WTC11 (cell line): ENCODE measurements around the gene IMMT. TPM values are rescaled to one million over a fixed set of nuclear protein-coding genes. Genes with fewer than 3 reads are reported as not detected.

Experiments used
- ARID4B ChIP-seq: sonication (generic); formaldehyde crosslinking; IDR thresholded peaks from 2 replicates; pipeline ENCODE4 v1.8.0; 2023; ENCODE audit warnings: missing genetic modification reagents, mild to moderate bottlenecking, borderline replicate concordance
- ATF3 ChIP-seq: sonication (generic); formaldehyde crosslinking; conservative IDR thresholded peaks from 2 replicates; pipeline ENCODE4 v1.8.1; 2022; ENCODE audit warnings: mild to moderate bottlenecking, missing genetic modification reagents
- EMX1 ChIP-seq: fragments of 250-450 bp; sonication (Bioruptor Pico); IDR thresholded peaks from 2 replicates; pipeline ENCODE4 v1.8.0; 2021; ENCODE audit warnings: mild to moderate bottlenecking
- GRHL2 ChIP-seq: fragments of 250-450 bp; sonication (Bioruptor Pico); IDR thresholded peaks from 2 replicates; pipeline ENCODE4 v1.8.0; 2022; ENCODE audit warnings: mild to moderate bottlenecking, moderate library complexity; ENCODE audit not compliant: insufficient replicate concordance, severe bottlenecking
- HMGXB4 ChIP-seq: sonication (generic); formaldehyde crosslinking; IDR thresholded peaks from 2 replicates; pipeline ENCODE4 v1.8.1; 2023; ENCODE audit warnings: mild to moderate bottlenecking, moderate library complexity, missing genetic modification reagents
- MLX ChIP-seq: sonication (generic); formaldehyde crosslinking; IDR thresholded peaks from 2 replicates; pipeline ENCODE4 v1.8.1; 2023; ENCODE audit warnings: mild to moderate bottlenecking, missing genetic modification reagents, moderate library complexity
- MXD4 ChIP-seq: fragments of 250-450 bp; sonication (Bioruptor Pico); IDR thresholded peaks from 2 replicates; pipeline ENCODE4 v1.8.0; 2021; ENCODE audit warnings: mild to moderate bottlenecking, moderate library complexity, borderline replicate concordance
- NFATC4 ChIP-seq: fragments of 250-450 bp; sonication (Bioruptor Pico); IDR thresholded peaks from 2 replicates; pipeline ENCODE4 v1.9.0; 2021; ENCODE audit warnings: mild to moderate bottlenecking
- OVOL2 ChIP-seq: fragments of 250-450 bp; sonication (Bioruptor Pico); IDR thresholded peaks from 2 replicates; pipeline ENCODE4 v1.9.0; 2021; ENCODE audit warnings: mild to moderate bottlenecking, borderline replicate concordance
- RORB ChIP-seq: fragments of 250-450 bp; sonication (Bioruptor Pico); IDR thresholded peaks from 2 replicates; pipeline ENCODE4 v1.9.0; 2021; ENCODE audit warnings: mild to moderate bottlenecking
- SOX15 ChIP-seq: fragments of 250-450 bp; sonication (Bioruptor Pico); IDR thresholded peaks from 2 replicates; pipeline ENCODE4 v1.9.0; 2021; ENCODE audit warnings: mild to moderate bottlenecking
- STAT6 ChIP-seq: sonication (generic); formaldehyde crosslinking; conservative IDR thresholded peaks from 2 replicates; pipeline ENCODE4 v1.8.1; 2023; ENCODE audit warnings: mild to moderate bottlenecking, low read depth, missing genetic modification reagents, moderate library complexity
- TCF7 ChIP-seq: sonication (generic); formaldehyde crosslinking; IDR thresholded peaks from 2 replicates; pipeline ENCODE4 v1.8.0; 2022; ENCODE audit warnings: mild to moderate bottlenecking, low read depth, missing genetic modification reagents, moderate library complexity
- ZBTB21 ChIP-seq: sonication (generic); formaldehyde crosslinking; IDR thresholded peaks from 2 replicates; pipeline ENCODE4 v1.8.1; 2023; ENCODE audit warnings: mild to moderate bottlenecking, missing genetic modification reagents, borderline replicate concordance
- ZNF121 ChIP-seq: sonication (generic); formaldehyde crosslinking; IDR thresholded peaks from 2 replicates; pipeline ENCODE4 v1.8.0; 2023; ENCODE audit warnings: missing genetic modification reagents
- ZNF219 ChIP-seq: sonication (generic); formaldehyde crosslinking; IDR thresholded peaks from 2 replicates; pipeline ENCODE4 v1.8.0; 2023; ENCODE audit warnings: missing genetic modification reagents, mild to moderate bottlenecking, borderline replicate concordance
- ZNF281 ChIP-seq: sonication (generic); formaldehyde crosslinking; IDR thresholded peaks from 2 replicates; pipeline ENCODE4 v1.8.0; 2023; ENCODE audit warnings: mild to moderate bottlenecking, missing genetic modification reagents
- ZNF317 ChIP-seq: sonication (generic); formaldehyde crosslinking; IDR thresholded peaks from 2 replicates; pipeline ENCODE4 v1.8.1; 2023; ENCODE audit warnings: low read depth, mild to moderate bottlenecking, moderate library complexity, missing genetic modification reagents, borderline replicate concordance
- total RNA-seq: library from RNA; stranded (reverse); gene quantifications from 3 replicates; pipeline ENCODE4 v1.2.3, GENCODE V29; 2021
- TF ChIP-seq, protein P1 (sequence below): sonication (generic); formaldehyde crosslinking; IDR thresholded peaks from 2 replicates; pipeline ENCODE4 v1.8.1; 2023; ENCODE audit warnings: mild to moderate bottlenecking, missing genetic modification reagents, borderline replicate concordance
- TF ChIP-seq, protein P2 (sequence below): sonication (generic); formaldehyde crosslinking; IDR thresholded peaks from 2 replicates; pipeline ENCODE4 v1.8.0; 2022; ENCODE audit warnings: mild to moderate bottlenecking, missing genetic modification reagents

Gene IMMT
- total RNA-seq, 1 experiment from 2014 or later = 102 TPM

DNA sequence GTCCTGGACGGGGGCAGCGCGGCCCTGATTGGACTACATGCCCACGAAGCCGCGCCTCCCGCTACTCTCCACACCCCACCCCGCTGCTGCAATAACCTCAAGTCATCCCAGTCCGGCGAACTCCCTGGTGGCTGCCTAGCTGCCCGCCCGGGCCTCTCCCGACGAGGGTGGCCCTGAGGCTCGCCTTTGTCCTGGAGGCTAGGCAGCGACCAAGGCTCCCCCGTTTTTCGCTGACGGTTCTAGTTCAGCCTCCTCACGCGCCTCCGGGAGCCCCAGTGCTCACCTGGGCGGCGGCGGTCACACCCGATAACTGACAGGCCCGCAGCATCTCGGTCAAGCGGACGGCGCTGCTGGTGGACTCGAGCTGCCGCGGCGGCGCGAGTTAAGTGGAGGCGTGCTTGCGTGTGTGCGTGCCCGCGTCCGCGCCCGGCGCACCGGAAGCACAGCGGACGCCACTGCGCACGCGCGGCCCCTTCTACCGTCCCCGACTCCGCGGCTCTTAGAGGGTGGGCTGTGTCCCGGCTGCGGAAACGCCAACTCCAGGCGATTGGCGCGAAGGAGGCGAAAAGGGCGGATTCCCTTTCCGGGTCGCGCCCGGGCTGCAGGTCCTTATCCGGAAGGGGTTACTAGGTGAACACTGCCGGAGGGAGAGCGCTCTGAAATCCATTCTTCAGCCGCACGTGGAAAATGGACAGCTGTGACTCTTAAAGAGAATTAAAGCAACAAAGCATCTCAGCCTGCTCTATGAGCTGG lies at the start of gene IMMT (continued):
- TF ChIP-seq ARID4B (CRISPR knock-in tag) (peak; percentile 90; the same call in 1 of the 2 replicates), EMX1 (CRISPR knock-in tag) (no peak), TCF7 (CRISPR knock-in tag) (peak; percentile 89; the same call in 1 of the 2 replicates), RORB (CRISPR knock-in tag) (no peak), ZNF121 (CRISPR knock-in tag) (no peak), SOX15 (no peak), ZNF219 (CRISPR knock-in tag) (0 out of 2 replicates have a peak, but pooled peaks have one; percentile 24), ZBTB21 (CRISPR knock-in tag) (no peak; the same call in 1 of the 2 replicates), NFATC4 (CRISPR knock-in tag) (no peak), HMGXB4 (peak; percentile 95; the same call in 1 of the 2 replicates), ATF3 (CRISPR knock-in tag) (no peak), STAT6 (no peak), GRHL2 (CRISPR knock-in tag) (no peak), MXD4 (CRISPR knock-in tag) (no peak), OVOL2 (CRISPR knock-in tag) (no peak), MLX (CRISPR knock-in tag) (no peak), ZNF317 (CRISPR knock-in tag) (no peak), ZNF281 (CRISPR knock-in tag) (no peak)
- TF ChIP-seq, protein P1, sequence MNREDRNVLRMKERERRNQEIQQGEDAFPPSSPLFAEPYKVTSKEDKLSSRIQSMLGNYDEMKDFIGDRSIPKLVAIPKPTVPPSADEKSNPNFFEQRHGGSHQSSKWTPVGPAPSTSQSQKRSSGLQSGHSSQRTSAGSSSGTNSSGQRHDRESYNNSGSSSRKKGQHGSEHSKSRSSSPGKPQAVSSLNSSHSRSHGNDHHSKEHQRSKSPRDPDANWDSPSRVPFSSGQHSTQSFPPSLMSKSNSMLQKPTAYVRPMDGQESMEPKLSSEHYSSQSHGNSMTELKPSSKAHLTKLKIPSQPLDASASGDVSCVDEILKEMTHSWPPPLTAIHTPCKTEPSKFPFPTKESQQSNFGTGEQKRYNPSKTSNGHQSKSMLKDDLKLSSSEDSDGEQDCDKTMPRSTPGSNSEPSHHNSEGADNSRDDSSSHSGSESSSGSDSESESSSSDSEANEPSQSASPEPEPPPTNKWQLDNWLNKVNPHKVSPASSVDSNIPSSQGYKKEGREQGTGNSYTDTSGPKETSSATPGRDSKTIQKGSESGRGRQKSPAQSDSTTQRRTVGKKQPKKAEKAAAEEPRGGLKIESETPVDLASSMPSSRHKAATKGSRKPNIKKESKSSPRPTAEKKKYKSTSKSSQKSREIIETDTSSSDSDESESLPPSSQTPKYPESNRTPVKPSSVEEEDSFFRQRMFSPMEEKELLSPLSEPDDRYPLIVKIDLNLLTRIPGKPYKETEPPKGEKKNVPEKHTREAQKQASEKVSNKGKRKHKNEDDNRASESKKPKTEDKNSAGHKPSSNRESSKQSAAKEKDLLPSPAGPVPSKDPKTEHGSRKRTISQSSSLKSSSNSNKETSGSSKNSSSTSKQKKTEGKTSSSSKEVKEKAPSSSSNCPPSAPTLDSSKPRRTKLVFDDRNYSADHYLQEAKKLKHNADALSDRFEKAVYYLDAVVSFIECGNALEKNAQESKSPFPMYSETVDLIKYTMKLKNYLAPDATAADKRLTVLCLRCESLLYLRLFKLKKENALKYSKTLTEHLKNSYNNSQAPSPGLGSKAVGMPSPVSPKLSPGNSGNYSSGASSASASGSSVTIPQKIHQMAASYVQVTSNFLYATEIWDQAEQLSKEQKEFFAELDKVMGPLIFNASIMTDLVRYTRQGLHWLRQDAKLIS (CRISPR knock-in tag) = no peak
- TF ChIP-seq, protein P2, sequence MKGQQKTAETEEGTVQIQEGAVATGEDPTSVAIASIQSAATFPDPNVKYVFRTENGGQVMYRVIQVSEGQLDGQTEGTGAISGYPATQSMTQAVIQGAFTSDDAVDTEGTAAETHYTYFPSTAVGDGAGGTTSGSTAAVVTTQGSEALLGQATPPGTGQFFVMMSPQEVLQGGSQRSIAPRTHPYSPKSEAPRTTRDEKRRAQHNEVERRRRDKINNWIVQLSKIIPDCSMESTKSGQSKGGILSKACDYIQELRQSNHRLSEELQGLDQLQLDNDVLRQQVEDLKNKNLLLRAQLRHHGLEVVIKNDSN (CRISPR knock-in tag) = peak; percentile 43; the same call in 1 of the 2 replicates
